WTC11 (cell line): Measurements from ENCODE around the gene SH3BGRL3. TPM values are rescaled to one million over a fixed set of nuclear protein-coding genes. Genes with fewer than 3 reads are reported as not detected.

ENCODE experiments used
- ATAC-seq: fragments of 200-7000 bp; cut with Tn5 transposase; 2 replicates; pipeline ENCODE4 v1.10.0; 2021; ENCODE audit warnings: mild to moderate bottlenecking, moderate library complexity
- CTCF ChIA-PET: fragments of 300-600 bp; sonication (Branson Sonifier 250); formaldehyde crosslinking; loops from one replicate; lab custom pipeline; 2021; ENCODE audit warnings: antibody characterized with exemption; lab: Charles Lee
- POLR2A ChIA-PET: fragments of 350-600 bp; sonication (Branson Sonifier 250); formaldehyde crosslinking; loops from one replicate; lab custom pipeline; 2021; ENCODE audit warnings: antibody characterized with exemption; lab: Charles Lee
- DNase-seq: peaks from one replicate; pipeline ENCODE4 v3.0.0; 2021; ENCODE audit warnings: low spot score
- H3K27ac Mint-ChIP-seq: 2 replicates; pipeline ENCODE4 v1.8.0; 2021; ENCODE audit warnings: mixed read lengths
- H3K27me3 Mint-ChIP-seq: 2 replicates; pipeline ENCODE4 v1.8.0; 2021; ENCODE audit warnings: low read depth, mild to moderate bottlenecking, moderate library complexity, mixed read lengths
- H3K36me3 Mint-ChIP-seq: 2 replicates; pipeline ENCODE4 v1.8.0; 2021; ENCODE audit warnings: mixed read lengths
- H3K4me1 Mint-ChIP-seq: 2 replicates; pipeline ENCODE4 v1.8.0; 2022; ENCODE audit warnings: mixed read lengths
- H3K4me3 Mint-ChIP-seq: 2 replicates; pipeline ENCODE4 v1.8.0; 2021; ENCODE audit warnings: mild to moderate bottlenecking, moderate library complexity, mixed read lengths
- H3K9me3 Mint-ChIP-seq: 2 replicates; pipeline ENCODE4 v1.8.0; 2021; ENCODE audit warnings: mixed read lengths
- ELF4 ChIP-seq: sonication (generic); formaldehyde crosslinking; IDR thresholded peaks from 2 replicates; pipeline ENCODE4 v1.8.1; 2022; ENCODE audit warnings: low read depth, mild to moderate bottlenecking, moderate library complexity, missing genetic modification reagents
- ESRRA ChIP-seq: sonication (generic); formaldehyde crosslinking; IDR thresholded peaks from 2 replicates; pipeline ENCODE4 v1.8.1; 2022; ENCODE audit warnings: mild to moderate bottlenecking, missing genetic modification reagents, borderline replicate concordance
- FOXP1 ChIP-seq: sonication (generic); formaldehyde crosslinking; IDR thresholded peaks from 2 replicates; pipeline ENCODE4 v1.8.0; 2022; ENCODE audit warnings: missing genetic modification reagents, mild to moderate bottlenecking, moderate library complexity, borderline replicate concordance
- JUN ChIP-seq: sonication (generic); formaldehyde crosslinking; IDR thresholded peaks from 2 replicates; pipeline ENCODE4 v1.8.0; 2023; ENCODE audit warnings: mild to moderate bottlenecking, missing genetic modification reagents
- MYBL2 ChIP-seq: sonication (generic); formaldehyde crosslinking; IDR thresholded peaks from 2 replicates; pipeline ENCODE4 v1.8.1; 2023; ENCODE audit warnings: mild to moderate bottlenecking, moderate library complexity, missing genetic modification reagents
- NFYB ChIP-seq: sonication (generic); formaldehyde crosslinking; conservative IDR thresholded peaks from 2 replicates; pipeline ENCODE4 v1.8.0; 2022; ENCODE audit warnings: low read depth, missing genetic modification reagents
- OVOL2 ChIP-seq: fragments of 250-450 bp; sonication (Bioruptor Pico); IDR thresholded peaks from 2 replicates; pipeline ENCODE4 v1.9.0; 2021; ENCODE audit warnings: mild to moderate bottlenecking, borderline replicate concordance
- SOX15 ChIP-seq: fragments of 250-450 bp; sonication (Bioruptor Pico); IDR thresholded peaks from 2 replicates; pipeline ENCODE4 v1.9.0; 2021; ENCODE audit warnings: mild to moderate bottlenecking
- SP1 ChIP-seq: sonication (generic); formaldehyde crosslinking; conservative IDR thresholded peaks from 2 replicates; pipeline ENCODE4 v1.8.1; 2022; ENCODE audit warnings: missing genetic modification reagents
- TEAD1 ChIP-seq: sonication (generic); formaldehyde crosslinking; IDR thresholded peaks from 2 replicates; pipeline ENCODE4 v1.8.0; 2022; ENCODE audit warnings: mild to moderate bottlenecking, missing genetic modification reagents
- TP53 ChIP-seq: sonication (generic); formaldehyde crosslinking; IDR thresholded peaks from 2 replicates; pipeline ENCODE4 v1.8.1; 2023; ENCODE audit warnings: mild to moderate bottlenecking, missing genetic modification reagents
- ZBTB21 ChIP-seq: sonication (generic); formaldehyde crosslinking; IDR thresholded peaks from 2 replicates; pipeline ENCODE4 v1.8.1; 2023; ENCODE audit warnings: mild to moderate bottlenecking, missing genetic modification reagents, borderline replicate concordance
- ZNF121 ChIP-seq: sonication (generic); formaldehyde crosslinking; IDR thresholded peaks from 2 replicates; pipeline ENCODE4 v1.8.0; 2023; ENCODE audit warnings: missing genetic modification reagents
- ZNF219 ChIP-seq: sonication (generic); formaldehyde crosslinking; IDR thresholded peaks from 2 replicates; pipeline ENCODE4 v1.8.0; 2023; ENCODE audit warnings: missing genetic modification reagents, mild to moderate bottlenecking, borderline replicate concordance
- ZNF416 ChIP-seq: fragments of 250-450 bp; sonication (Bioruptor Pico); IDR thresholded peaks from 2 replicates; pipeline ENCODE4 v1.9.0; 2021; ENCODE audit warnings: mild to moderate bottlenecking, inconsistent platforms
- total RNA-seq: library from RNA; stranded (reverse); gene quantifications from 3 replicates; pipeline ENCODE4 v1.2.3, GENCODE V29; 2021
- TF ChIP-seq, protein P1 (sequence below): sonication (generic); formaldehyde crosslinking; IDR thresholded peaks from 2 replicates; pipeline ENCODE4 v1.8.1; 2023; ENCODE audit warnings: mild to moderate bottlenecking, missing genetic modification reagents
- TF ChIP-seq, protein P2 (sequence below): fragments of 250-450 bp; sonication (Bioruptor Pico); IDR thresholded peaks from 2 replicates; pipeline ENCODE4 v1.9.0; 2021; ENCODE audit warnings: mild to moderate bottlenecking
- TF ChIP-seq, protein P3 (sequence below): sonication (generic); formaldehyde crosslinking; IDR thresholded peaks from 2 replicates; pipeline ENCODE4 v1.8.1; 2023; ENCODE audit warnings: mild to moderate bottlenecking, missing genetic modification reagents
- TF ChIP-seq, protein P4 (sequence below): sonication (generic); formaldehyde crosslinking; IDR thresholded peaks from 2 replicates; pipeline ENCODE4 v1.8.0; 2023; ENCODE audit warnings: missing genetic modification reagents, mild to moderate bottlenecking, borderline replicate concordance
- TF ChIP-seq, protein P5 (sequence below): sonication (generic); formaldehyde crosslinking; IDR thresholded peaks from 2 replicates; pipeline ENCODE4 v1.8.1; 2022; ENCODE audit warnings: low read depth, missing genetic modification reagents, borderline replicate concordance
- TF ChIP-seq, protein P6 (sequence below): sonication (generic); formaldehyde crosslinking; IDR thresholded peaks from 2 replicates; pipeline ENCODE4 v1.8.1; 2022; ENCODE audit warnings: missing genetic modification reagents, borderline replicate concordance

The SH3BGRL3 gene
- total RNA-seq, 1 experiment from 2014 or later, result 70.8 TPM

DNA sequence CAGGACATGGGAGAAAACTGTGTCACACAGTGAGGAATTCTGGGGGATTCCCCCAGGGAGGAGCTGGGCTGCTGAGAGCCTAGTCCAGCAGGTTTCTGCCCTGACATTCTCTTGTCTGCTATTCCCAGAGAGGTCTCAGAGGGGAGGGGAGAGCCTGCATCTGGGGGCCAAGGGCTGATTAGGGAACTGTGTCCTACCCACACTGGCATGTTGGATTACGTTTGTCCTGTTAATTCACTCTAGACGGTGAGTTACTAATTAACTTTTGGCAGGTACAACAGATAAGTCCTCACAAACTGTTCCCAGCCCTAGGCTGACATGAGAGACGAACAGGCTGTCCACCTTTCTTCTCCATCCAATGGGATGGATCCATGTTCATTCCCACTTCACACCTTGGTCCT lies 2.6 kb upstream of the SH3BGRL3 start (continued):
- TF ChIP-seq ZNF121 (CRISPR knock-in tag), result no peak
- no peak for TF ChIP-seq SOX15
- no peak for TF ChIP-seq ZNF416 (CRISPR knock-in tag)

DNA sequence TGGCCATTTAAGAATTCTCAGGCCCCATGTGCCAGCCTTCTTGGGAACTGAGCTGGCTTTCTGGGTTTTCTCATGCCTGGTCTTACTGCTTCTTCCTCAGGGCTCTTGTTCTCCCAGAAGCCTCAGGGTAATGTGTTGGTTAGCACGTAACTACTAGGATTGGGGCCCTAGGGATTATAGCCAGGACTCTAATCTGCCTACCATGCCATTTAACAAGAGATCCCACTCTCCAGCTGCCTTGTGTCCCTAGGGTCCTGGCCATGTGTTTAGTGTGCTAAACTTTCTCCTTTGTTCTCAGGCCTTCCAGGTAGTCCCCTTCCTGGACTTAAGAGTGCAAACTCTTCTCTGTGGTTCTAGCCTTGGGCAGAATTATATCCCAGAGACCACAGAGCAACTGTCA lies 2.2 kb upstream of the SH3BGRL3 start:
- Mint-ChIP-seq H3K4me1 (peaks cover 35% of the 10 kb centered on the region), H3K9me3 (no peaks in the 10 kb centered on the region)
- POLR2A ChIA-PET, result no interaction called here

DNA sequence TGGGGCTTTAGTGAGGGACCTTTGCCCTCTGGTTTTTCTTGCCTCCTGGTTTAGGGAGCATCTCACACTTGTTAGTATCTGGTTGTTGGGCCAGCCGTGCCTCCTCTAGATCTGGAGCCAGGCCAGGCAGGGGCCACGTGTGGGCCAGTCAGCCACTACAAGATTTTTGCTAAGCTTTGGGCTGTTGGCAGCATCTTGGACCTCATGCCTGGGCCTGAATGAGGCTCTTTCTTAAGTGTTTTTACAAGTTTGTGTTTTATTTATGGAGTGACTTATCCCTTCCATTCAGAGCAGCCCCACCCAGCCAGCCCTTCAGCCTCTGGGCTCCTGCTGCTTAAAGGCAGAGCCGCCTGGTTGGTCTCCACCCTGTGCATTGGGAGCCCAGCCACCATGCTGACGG lies 1.6 kb upstream of the SH3BGRL3 start:
- H3K4me3 Mint-ChIP-seq, result no peak overlapping the region
- H3K36me3 Mint-ChIP-seq, result peaks cover 47% of the 10 kb centered on the region
- H3K4me1 Mint-ChIP-seq, result peaks cover 41% of the 10 kb centered on the region
- ATAC-seq (no peak), DNase-seq (no peak)
- no peaks in the 10 kb centered on the region for H3K9me3 Mint-ChIP-seq
- no peak overlapping the region for H3K27ac Mint-ChIP-seq
- POLR2A ChIA-PET, result no interaction called here
- CTCF ChIA-PET, result interaction anchor here (1.3 to 1.8 kb wide), 2 partner anchors 113 to 139 kb away, joined by 4 to 17 read pairs; no protein-coding TSS in a partner anchor
- no peaks in the 10 kb centered on the region for H3K27me3 Mint-ChIP-seq
- TF ChIP-seq FOXP1, result no peak
- TF ChIP-seq, protein P1, sequence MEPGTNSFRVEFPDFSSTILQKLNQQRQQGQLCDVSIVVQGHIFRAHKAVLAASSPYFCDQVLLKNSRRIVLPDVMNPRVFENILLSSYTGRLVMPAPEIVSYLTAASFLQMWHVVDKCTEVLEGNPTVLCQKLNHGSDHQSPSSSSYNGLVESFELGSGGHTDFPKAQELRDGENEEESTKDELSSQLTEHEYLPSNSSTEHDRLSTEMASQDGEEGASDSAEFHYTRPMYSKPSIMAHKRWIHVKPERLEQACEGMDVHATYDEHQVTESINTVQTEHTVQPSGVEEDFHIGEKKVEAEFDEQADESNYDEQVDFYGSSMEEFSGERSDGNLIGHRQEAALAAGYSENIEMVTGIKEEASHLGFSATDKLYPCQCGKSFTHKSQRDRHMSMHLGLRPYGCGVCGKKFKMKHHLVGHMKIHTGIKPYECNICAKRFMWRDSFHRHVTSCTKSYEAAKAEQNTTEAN, result no peak
- no peak for TF ChIP-seq ELF4 (CRISPR knock-in tag)
- TF ChIP-seq, protein P2, sequence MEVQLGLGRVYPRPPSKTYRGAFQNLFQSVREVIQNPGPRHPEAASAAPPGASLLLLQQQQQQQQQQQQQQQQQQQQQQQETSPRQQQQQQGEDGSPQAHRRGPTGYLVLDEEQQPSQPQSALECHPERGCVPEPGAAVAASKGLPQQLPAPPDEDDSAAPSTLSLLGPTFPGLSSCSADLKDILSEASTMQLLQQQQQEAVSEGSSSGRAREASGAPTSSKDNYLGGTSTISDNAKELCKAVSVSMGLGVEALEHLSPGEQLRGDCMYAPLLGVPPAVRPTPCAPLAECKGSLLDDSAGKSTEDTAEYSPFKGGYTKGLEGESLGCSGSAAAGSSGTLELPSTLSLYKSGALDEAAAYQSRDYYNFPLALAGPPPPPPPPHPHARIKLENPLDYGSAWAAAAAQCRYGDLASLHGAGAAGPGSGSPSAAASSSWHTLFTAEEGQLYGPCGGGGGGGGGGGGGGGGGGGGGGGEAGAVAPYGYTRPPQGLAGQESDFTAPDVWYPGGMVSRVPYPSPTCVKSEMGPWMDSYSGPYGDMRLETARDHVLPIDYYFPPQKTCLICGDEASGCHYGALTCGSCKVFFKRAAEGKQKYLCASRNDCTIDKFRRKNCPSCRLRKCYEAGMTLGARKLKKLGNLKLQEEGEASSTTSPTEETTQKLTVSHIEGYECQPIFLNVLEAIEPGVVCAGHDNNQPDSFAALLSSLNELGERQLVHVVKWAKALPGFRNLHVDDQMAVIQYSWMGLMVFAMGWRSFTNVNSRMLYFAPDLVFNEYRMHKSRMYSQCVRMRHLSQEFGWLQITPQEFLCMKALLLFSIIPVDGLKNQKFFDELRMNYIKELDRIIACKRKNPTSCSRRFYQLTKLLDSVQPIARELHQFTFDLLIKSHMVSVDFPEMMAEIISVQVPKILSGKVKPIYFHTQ (CRISPR knock-in tag), result no peak
- TF ChIP-seq NFYB (CRISPR knock-in tag), result no peak
- TF ChIP-seq TP53 (CRISPR knock-in tag), result no peak
- no peak for TF ChIP-seq OVOL2
- TF ChIP-seq, protein P3, sequence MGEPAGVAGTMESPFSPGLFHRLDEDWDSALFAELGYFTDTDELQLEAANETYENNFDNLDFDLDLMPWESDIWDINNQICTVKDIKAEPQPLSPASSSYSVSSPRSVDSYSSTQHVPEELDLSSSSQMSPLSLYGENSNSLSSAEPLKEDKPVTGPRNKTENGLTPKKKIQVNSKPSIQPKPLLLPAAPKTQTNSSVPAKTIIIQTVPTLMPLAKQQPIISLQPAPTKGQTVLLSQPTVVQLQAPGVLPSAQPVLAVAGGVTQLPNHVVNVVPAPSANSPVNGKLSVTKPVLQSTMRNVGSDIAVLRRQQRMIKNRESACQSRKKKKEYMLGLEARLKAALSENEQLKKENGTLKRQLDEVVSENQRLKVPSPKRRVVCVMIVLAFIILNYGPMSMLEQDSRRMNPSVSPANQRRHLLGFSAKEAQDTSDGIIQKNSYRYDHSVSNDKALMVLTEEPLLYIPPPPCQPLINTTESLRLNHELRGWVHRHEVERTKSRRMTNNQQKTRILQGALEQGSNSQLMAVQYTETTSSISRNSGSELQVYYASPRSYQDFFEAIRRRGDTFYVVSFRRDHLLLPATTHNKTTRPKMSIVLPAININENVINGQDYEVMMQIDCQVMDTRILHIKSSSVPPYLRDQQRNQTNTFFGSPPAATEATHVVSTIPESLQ (CRISPR knock-in tag), result no peak
- TF ChIP-seq TEAD1 (CRISPR knock-in tag), result no peak
- TF ChIP-seq ZNF219 (CRISPR knock-in tag), result no peak
- no peak for TF ChIP-seq SP1 (CRISPR knock-in tag)
- no peak for TF ChIP-seq JUN (CRISPR knock-in tag)
- no peak for TF ChIP-seq MYBL2
- TF ChIP-seq, protein P4, sequence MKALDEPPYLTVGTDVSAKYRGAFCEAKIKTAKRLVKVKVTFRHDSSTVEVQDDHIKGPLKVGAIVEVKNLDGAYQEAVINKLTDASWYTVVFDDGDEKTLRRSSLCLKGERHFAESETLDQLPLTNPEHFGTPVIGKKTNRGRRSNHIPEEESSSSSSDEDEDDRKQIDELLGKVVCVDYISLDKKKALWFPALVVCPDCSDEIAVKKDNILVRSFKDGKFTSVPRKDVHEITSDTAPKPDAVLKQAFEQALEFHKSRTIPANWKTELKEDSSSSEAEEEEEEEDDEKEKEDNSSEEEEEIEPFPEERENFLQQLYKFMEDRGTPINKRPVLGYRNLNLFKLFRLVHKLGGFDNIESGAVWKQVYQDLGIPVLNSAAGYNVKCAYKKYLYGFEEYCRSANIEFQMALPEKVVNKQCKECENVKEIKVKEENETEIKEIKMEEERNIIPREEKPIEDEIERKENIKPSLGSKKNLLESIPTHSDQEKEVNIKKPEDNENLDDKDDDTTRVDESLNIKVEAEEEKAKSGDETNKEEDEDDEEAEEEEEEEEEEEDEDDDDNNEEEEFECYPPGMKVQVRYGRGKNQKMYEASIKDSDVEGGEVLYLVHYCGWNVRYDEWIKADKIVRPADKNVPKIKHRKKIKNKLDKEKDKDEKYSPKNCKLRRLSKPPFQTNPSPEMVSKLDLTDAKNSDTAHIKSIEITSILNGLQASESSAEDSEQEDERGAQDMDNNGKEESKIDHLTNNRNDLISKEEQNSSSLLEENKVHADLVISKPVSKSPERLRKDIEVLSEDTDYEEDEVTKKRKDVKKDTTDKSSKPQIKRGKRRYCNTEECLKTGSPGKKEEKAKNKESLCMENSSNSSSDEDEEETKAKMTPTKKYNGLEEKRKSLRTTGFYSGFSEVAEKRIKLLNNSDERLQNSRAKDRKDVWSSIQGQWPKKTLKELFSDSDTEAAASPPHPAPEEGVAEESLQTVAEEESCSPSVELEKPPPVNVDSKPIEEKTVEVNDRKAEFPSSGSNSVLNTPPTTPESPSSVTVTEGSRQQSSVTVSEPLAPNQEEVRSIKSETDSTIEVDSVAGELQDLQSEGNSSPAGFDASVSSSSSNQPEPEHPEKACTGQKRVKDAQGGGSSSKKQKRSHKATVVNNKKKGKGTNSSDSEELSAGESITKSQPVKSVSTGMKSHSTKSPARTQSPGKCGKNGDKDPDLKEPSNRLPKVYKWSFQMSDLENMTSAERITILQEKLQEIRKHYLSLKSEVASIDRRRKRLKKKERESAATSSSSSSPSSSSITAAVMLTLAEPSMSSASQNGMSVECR (CRISPR knock-in tag), result no peak

More for the DNA sequence above, 2.2 kb upstream of the SH3BGRL3 start:
- DNase-seq (no peak), ATAC-seq (no peak)
- Mint-ChIP-seq H3K36me3 (peaks cover 53% of the 10 kb centered on the region), H3K27ac (no peak overlapping the region), H3K4me3 (no peak overlapping the region), H3K27me3 (no peaks in the 10 kb centered on the region)
- CTCF ChIA-PET, result interaction anchor here (0.6 to 1.3 kb wide), 2 partner anchors 86 to 139 kb away, joined by 3 to 4 read pairs; no protein-coding TSS in a partner anchor
- TF ChIP-seq ZBTB21 (CRISPR knock-in tag), result no peak
- TF ChIP-seq, protein P5, sequence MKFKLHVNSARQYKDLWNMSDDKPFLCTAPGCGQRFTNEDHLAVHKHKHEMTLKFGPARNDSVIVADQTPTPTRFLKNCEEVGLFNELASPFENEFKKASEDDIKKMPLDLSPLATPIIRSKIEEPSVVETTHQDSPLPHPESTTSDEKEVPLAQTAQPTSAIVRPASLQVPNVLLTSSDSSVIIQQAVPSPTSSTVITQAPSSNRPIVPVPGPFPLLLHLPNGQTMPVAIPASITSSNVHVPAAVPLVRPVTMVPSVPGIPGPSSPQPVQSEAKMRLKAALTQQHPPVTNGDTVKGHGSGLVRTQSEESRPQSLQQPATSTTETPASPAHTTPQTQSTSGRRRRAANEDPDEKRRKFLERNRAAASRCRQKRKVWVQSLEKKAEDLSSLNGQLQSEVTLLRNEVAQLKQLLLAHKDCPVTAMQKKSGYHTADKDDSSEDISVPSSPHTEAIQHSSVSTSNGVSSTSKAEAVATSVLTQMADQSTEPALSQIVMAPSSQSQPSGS, result no peak
- no peak for TF ChIP-seq ESRRA
- TF ChIP-seq ZNF219 (CRISPR knock-in tag), result no peak
- TF ChIP-seq, protein P6, sequence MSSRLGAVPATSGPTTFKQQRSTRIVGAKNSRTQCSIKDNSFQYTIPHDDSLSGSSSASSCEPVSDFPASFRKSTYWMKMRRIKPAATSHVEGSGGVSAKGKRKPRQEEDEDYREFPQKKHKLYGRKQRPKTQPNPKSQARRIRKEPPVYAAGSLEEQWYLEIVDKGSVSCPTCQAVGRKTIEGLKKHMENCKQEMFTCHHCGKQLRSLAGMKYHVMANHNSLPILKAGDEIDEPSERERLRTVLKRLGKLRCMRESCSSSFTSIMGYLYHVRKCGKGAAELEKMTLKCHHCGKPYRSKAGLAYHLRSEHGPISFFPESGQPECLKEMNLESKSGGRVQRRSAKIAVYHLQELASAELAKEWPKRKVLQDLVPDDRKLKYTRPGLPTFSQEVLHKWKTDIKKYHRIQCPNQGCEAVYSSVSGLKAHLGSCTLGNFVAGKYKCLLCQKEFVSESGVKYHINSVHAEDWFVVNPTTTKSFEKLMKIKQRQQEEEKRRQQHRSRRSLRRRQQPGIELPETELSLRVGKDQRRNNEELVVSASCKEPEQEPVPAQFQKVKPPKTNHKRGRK (CRISPR knock-in tag), result no peak
